Measurements from ENCODE around the gene TLE2.

Gene TLE2

DNA sequence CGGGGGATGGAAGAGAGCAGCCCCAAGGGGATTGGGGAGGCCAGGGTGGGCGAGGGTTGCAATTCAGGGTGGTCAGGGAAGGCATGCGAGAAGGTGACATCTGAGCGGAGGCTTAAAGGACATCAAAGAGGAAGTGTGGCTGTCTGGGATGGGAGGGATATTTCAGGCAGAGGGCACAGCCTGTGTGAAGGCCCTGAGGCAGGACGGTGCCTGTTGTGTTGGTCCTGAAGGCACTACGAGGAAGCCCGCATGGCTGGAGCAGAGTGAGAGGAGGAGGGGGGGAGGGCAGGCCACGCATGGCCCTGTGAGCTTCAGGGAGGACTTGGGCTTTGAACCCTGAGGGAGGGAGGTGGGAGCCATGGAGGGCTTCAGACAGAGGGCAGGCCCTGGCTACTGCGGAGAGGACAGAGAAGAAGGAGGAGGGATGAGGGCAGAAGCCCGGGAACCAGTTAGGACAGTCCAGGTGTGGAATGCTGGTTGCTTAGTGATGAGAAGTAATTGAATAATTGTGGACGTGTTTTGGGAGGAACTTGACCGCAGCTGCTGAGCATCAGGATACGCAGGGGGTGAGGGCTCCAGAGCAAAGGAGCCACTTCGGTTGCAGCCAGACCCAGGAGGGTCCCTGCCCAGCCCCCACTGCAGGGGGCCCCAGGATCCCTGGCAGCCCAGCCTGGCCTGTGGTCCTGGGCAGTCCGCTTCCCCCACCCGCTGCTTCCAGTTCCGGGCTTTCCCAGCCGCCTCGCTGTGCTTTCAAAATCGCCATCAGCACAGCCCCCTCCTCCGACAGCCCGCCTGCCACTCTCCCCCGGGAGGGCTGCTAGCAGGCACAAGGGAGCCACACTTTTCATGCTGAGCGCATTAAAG lies 45.5 kb downstream of the TLE2 start:
- Mint-ChIP-seq H3K9me3 (no peaks in the 10 kb centered on the region), H3K27ac (peak overlapping the region; percentile 47), H3K27me3 (peaks cover 10 to 24% of the 10 kb centered on the region in 2 donors), H3K36me3 (peaks cover 0 to 3% of the 10 kb centered on the region in 2 donors), H3K4me3 (peak overlapping the region; percentile 54 to 72), H3K4me1 (peaks cover 16 to 42% of the 10 kb centered on the region in 2 donors)
- peak; percentile 18 for DNase-seq
- ATAC-seq (replicated peaks) = peak; percentile 64 to 65

DNA sequence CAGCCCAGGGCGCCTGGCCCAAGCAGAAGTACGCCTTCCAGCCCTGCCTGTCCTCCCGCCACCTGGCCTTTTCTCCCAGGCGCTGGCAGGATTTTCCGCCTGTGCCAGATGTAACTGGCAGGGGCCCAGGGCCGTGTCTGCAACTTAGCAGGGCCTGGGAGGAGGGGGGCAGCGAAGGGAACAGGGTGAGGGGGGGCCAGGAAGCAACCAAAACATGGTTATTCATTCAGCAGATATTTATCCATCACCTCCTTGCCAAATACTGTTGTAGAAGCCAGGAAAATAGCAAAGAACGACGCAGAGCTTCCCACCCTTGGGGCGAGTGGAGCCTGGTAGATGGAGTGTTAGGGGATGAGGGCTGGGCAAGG lies 46.1 kb downstream of the TLE2 start:
- peak in 1 of 2 donors; percentile 30 for ATAC-seq (replicated peaks)
- H3K4me3 Mint-ChIP-seq = peak overlapping the region in 1 of 2 donors; percentile 54
- peaks cover 16 to 43% of the 10 kb centered on the region in 2 donors for H3K4me1 Mint-ChIP-seq
- H3K27ac Mint-ChIP-seq = no peak overlapping the region
- peaks cover 8 to 24% of the 10 kb centered on the region in 2 donors for H3K27me3 Mint-ChIP-seq
- H3K9me3 Mint-ChIP-seq = no peaks in the 10 kb centered on the region
- no peak for DNase-seq
- peaks cover 0 to 3% of the 10 kb centered on the region in 2 donors for H3K36me3 Mint-ChIP-seq

DNA sequence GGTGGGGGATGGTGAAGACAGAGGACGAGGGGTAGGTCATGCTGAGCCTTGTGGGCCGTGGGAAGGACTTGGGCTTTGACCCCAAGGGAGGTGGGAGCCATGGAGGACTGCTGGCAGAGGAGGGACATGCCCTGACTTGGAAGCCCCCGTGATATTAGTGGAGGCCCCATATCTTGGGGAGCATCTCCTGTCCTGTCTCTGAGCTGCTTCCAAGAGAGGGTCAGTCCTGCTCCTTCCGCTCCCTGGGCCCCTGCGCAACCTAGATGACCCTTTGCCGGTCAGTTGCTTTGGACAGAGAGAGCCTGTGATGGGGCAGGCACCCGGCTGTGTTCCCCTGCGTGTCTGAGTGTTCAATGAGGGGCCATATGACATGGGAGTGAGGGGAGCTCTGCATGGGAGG lies 46.5 kb downstream of the TLE2 start:
- no peak for ATAC-seq (replicated peaks)
- H3K9me3 Mint-ChIP-seq = no peaks in the 10 kb centered on the region
- H3K4me3 Mint-ChIP-seq = no peak overlapping the region

DNA sequence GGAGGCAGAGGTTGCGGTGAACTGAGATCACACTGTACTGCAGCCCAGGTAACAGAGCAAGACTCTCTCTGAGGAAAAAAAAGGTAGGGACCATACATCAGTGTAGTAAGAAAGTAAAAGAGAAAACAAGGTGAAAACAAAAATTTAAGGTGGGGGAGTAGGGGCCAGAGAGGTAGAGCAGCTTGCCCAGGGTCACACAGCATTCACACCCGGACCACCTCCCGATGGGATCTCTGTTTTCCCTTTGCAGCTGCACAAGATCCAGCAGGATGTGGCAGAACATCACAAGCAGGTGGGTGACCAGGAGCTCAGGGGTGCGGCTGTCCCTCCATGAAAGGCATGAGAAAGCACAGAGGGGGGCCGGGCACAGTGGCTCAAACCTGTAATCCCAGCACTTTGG lies 47.2 kb downstream of the TLE2 start:
- peaks cover 8 to 22% of the 10 kb centered on the region in 2 donors for H3K27me3 Mint-ChIP-seq
- H3K36me3 Mint-ChIP-seq = peaks cover 0 to 3% of the 10 kb centered on the region in 2 donors
- ATAC-seq (replicated peaks) (no peak), DNase-seq (no peak)
- no peaks in the 10 kb centered on the region for H3K9me3 Mint-ChIP-seq
- H3K27ac Mint-ChIP-seq = no peak overlapping the region
- H3K4me3 Mint-ChIP-seq = no peak overlapping the region
- peaks cover 20 to 45% of the 10 kb centered on the region in 2 donors for H3K4me1 Mint-ChIP-seq

More for the DNA sequence above, 46.5 kb downstream of the TLE2 start:
- Mint-ChIP-seq H3K27ac (no peak overlapping the region), H3K27me3 (peaks cover 8 to 24% of the 10 kb centered on the region in 2 donors), H3K4me1 (peaks cover 16 to 45% of the 10 kb centered on the region in 2 donors), H3K36me3 (peaks cover 0 to 3% of the 10 kb centered on the region in 2 donors)
- DNase-seq = no peak

DNA sequence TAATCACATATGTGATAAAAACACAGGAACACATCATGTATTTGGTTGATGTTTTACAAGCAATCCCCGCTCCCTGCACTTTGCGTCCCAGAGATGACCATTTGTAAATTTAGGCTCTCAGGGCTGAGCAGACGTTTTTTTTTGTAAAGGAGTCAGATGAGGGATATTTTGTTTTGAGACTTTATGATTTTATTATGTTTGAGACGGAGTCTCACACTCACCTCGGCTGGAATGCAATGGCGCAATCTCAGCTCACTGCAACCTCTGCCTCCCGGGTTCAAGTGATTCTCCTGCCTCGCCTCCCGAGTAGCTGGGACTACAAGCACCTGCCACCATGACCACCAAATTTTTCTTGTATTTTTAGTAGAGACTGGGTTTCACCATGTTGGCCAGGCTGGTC lies 50.3 kb downstream of the TLE2 start:
- Mint-ChIP-seq H3K4me3 (no peak overlapping the region), H3K27ac (no peak overlapping the region)

DNA sequence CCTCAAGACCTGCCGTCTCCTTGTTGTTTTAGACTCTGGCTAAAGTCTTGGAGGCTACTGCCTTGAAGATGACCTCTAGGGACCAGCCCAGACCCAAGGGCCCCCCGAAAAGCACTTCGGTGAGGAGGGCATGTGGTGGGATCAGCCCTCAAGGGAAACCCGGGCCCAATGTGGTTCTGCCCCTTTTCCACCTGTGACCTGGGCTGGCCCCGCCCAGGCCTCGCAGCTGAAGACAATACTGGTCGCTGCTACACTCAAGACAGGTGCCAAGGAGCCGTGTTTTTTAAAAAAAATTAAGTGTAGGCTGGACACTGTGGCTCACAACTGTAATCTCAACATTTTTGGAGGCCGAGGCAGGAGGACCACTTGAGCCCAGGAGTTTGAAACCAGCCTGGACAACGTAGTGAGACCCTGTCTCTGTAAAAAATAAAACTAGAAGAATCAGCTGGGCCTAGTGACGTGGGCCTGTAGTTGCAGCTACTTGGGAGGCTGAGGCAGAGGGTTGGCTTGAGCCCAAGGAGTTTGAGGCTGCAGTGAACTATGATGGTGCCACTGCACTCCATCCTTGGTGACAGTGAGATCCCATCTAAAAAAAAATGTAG lies 50.8 kb downstream of the TLE2 start:
- peaks cover 24 to 55% of the 10 kb centered on the region in 2 donors for H3K4me1 Mint-ChIP-seq
- H3K27me3 Mint-ChIP-seq = peaks cover 10 to 14% of the 10 kb centered on the region in 2 donors
- no peak for DNase-seq
- ATAC-seq (replicated peaks) = no peak
- no peak overlapping the region for H3K4me3 Mint-ChIP-seq
- peaks cover 0 to 3% of the 10 kb centered on the region in 2 donors for H3K36me3 Mint-ChIP-seq
- no peak overlapping the region for H3K27ac Mint-ChIP-seq
- H3K9me3 Mint-ChIP-seq = no peaks in the 10 kb centered on the region

More for the DNA sequence above, 50.3 kb downstream of the TLE2 start:
- H3K27me3 Mint-ChIP-seq = peaks cover 14 to 19% of the 10 kb centered on the region in 2 donors
- H3K4me1 Mint-ChIP-seq = peaks cover 28 to 60% of the 10 kb centered on the region in 2 donors
- DNase-seq = no peak
- no peak for ATAC-seq (replicated peaks)
- no peaks in the 10 kb centered on the region for H3K9me3 Mint-ChIP-seq
- peaks cover 0 to 3% of the 10 kb centered on the region in 2 donors for H3K36me3 Mint-ChIP-seq

DNA sequence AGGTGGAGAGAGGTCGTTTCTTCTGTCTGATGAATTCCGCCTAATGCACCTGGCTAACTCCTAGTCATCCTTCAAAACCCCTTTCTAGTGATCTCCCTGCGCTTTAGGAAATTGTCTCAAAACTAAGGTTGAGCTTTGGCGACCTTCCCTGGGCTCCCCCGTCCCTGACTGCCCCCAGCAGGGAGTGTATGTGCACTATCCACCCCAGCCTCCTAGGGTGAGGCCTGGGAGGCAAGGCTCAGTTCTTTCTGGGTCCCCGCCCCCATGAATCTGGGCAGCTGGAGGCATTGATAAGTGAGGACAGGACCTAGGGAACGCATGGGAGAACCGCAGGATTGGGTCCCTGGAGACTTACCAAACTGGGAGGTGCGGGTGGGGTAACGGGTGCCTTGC lies 51.3 kb downstream of the TLE2 start:
- Mint-ChIP-seq H3K27ac (no peak overlapping the region), H3K9me3 (no peaks in the 10 kb centered on the region), H3K36me3 (peaks cover 0 to 3% of the 10 kb centered on the region in 2 donors), H3K4me1 (peaks cover 20 to 49% of the 10 kb centered on the region in 2 donors), H3K27me3 (peaks cover 6 to 12% of the 10 kb centered on the region in 2 donors), H3K4me3 (peak overlapping the region; percentile 99)
- ATAC-seq (replicated peaks) (peak; percentile 1 to 2), DNase-seq (no peak)

DNA sequence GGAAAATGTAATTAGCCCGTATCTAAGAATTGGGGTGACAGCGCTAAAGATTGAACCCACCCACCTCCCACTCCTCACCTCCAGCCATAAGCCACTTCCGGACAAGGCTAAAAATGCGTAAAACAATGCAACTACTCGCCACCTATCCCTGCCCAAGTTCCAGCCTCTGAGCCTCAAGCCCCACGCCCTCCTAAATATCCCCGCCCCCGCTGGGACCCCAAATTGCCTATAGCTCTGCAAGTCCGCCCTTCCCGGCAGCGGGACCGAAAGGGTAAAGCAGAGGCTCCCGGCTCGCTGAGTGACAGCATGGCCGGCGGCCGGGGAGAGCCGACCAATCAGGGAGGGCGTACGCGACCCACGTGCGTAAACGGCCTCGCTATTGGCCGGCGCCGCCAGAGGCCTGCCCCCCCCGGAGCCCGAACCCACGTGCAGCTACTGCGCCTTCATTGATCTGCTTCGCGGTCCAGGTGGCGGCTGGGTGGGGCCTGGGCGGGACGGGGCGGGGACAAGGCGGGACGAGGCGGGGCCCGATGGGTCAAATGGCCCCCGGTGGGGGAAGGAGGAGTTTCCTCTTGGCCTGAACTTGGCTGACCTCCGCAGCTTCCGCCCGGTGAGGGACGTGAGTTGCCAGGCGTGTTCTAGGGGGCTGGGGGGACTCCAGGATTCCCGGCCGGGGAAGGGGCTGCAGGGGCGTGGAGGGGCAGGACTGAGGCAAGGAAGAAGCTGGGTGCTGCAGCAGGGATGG lies 51.9 kb downstream of the TLE2 start, which contains the start of gene TLE6:
TLE6 (plus strand) TSS at position 564 of the 745 bp plus-strand sequence. CDS start 670 bp downstream, outside the sequence.
- peak; percentile 95 for DNase-seq
- Mint-ChIP-seq H3K27me3 (peaks cover 6 to 12% of the 10 kb centered on the region in 2 donors), H3K36me3 (peaks cover 0 to 3% of the 10 kb centered on the region in 2 donors), H3K27ac (peak within 1 kb of the TSS; percentile 93), H3K4me1 (peaks cover 20 to 46% of the 10 kb centered on the region in 2 donors), H3K4me3 (peak within 1 kb of the TSS; percentile 99), H3K9me3 (no peaks in the 10 kb centered on the region)
- ATAC-seq (replicated peaks) = peak; percentile 99

DNA sequence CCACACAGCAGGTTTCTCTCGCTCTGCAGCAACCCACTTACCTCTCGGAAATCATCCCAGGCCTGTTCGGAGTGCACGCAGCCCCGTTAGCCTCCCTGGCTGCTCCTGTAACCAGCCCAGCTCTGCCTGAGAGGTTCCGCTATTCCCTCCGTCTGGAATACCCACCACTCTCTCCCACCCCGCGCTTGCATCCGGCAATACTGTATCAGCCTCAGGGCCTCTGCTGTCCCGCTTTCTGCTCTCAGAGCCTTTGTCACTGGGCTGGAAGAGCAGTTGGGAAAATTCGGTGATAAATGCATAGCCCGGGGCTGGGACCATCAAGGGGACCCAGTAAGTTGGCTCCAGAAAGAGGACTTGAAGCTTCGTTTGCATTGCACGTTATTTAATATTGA lies 52.5 kb downstream of the TLE2 start:
- H3K27me3 Mint-ChIP-seq = peaks cover 6 to 8% of the 10 kb centered on the region in 2 donors
- peak in 1 of 2 donors; percentile 2 for ATAC-seq (replicated peaks)
- H3K36me3 Mint-ChIP-seq = no peaks in the 10 kb centered on the region
- DNase-seq = no peak
- peak overlapping the region; percentile 99 for H3K4me3 Mint-ChIP-seq
- H3K9me3 Mint-ChIP-seq = no peaks in the 10 kb centered on the region
- peaks cover 16 to 41% of the 10 kb centered on the region in 2 donors for H3K4me1 Mint-ChIP-seq
- H3K27ac Mint-ChIP-seq = peak overlapping the region; percentile 93

DNA sequence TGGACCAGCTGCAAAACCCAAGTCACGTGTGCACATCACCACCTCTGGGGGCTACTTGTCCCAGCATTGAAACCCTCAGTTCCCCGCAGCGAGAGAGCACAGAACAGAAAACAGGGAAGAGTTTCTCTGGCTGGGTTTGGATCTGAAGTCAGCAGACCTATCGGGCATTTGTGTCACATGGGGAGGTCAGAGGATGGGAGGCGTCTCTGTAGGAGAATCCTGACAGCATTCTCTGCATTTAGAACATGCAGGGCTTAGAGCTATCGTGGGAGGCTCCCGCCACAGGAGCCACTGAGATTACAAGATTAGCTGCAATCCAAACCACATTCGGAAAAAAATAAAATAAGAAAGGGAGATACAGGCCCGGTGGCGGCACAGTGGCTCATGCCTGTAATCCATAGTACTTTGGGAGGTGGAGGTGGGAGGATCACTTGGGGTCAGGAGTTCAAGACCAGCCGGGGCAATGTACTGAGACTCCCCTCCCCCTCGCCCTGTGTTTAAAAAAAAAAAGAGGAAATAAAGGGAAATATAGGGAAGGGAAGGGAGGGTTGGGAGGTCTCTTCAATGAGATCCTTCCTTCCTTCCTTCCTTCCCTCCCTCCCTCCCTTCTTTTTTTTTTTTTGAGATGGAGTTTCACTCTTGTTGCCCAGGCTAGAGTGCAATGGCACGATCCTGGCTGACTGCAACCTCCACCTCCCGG lies 54.6 kb downstream of the TLE2 start:
- H3K27me3 Mint-ChIP-seq = peaks cover 6% of the 10 kb centered on the region in 2 donors
- peaks cover 16 to 38% of the 10 kb centered on the region in 2 donors for H3K4me1 Mint-ChIP-seq

DNA sequence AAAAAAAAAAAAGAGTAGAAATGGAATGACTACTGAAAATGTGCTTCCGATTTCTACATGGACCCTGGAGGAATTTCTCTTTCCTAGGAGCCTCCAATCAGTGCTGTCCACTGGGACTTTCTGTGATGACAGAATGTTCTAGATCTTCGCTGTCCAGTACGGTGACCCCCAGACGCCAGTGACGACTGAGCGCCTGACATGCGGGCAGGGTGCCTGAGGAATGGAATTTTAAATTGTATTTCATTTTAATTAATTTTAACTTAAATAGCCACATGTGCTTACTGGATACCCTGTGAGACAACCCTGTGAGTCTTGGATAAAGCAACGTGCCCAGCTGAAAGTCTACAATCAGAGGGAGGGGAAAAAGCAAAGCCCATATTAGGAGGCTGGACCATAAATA lies 55.9 kb downstream of the TLE2 start:
- Mint-ChIP-seq H3K36me3 (no peaks in the 10 kb centered on the region), H3K4me3 (no peak overlapping the region), H3K4me1 (peaks cover 24 to 51% of the 10 kb centered on the region in 2 donors), H3K9me3 (no peaks in the 10 kb centered on the region), H3K27ac (no peak overlapping the region), H3K27me3 (peaks cover 6% of the 10 kb centered on the region in 2 donors)
- no peak for DNase-seq
- ATAC-seq (replicated peaks) = no peak

More for the DNA sequence above, 54.6 kb downstream of the TLE2 start:
- ATAC-seq (replicated peaks) (no peak), DNase-seq (no peak)
- H3K36me3 Mint-ChIP-seq = no peaks in the 10 kb centered on the region
- H3K27ac Mint-ChIP-seq = peak overlapping the region; percentile 20
- H3K9me3 Mint-ChIP-seq = no peaks in the 10 kb centered on the region
- no peak overlapping the region for H3K4me3 Mint-ChIP-seq

DNA sequence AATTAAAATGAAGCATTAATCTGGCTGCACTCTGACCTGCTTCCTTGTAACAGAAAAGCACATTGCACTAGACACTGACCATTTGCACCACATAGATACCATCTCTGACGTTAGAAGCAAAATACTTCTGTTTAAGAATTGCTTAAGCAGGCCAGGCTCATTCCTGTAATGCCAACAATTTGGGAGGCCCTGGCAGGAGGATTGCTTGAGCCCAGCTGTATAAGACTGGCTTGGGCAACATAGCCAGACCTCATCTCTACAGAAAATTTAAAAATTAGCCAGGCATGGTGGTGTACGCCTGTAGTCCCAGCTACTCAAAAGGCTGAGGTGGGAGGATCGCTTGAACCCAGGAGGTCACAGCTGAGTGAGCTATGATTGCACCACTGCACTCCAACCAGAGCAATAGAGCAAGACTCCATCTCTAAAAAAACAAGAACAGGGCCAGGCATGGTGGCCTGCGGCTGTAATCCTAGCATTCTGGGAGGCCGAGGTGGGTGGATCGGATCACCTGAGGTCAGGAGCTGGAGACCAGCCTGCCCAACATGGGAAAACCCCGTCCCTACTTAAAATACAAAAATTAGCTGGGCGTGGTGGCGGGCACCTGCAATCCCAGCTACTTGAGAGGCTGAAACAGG lies 58.8 kb downstream of the TLE2 start:
- no peak overlapping the region for H3K27ac Mint-ChIP-seq

DNA sequence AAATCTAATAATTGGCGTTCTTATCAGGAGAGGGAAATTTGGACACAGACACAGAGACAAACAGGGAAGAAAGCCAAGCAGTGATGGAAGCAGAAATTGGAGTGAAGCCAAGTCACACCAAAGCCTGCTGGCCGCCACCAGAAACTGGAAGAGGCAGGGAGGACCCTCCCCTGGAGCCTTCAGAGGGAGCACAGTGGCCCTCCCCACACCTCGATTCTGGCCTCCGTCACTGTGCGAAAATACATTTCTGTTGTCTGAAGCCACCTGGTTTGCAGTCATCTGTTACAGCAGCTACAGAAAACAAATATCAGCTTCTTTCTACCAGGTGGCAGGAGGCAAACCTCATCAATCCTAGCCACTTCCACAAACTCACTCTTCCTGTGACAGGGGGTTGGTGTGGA lies 60.0 kb downstream of the TLE2 start:
- H3K4me3 Mint-ChIP-seq = no peak overlapping the region
- no peaks in the 10 kb centered on the region for H3K36me3 Mint-ChIP-seq
- ATAC-seq (replicated peaks) (peak; percentile 41 to 60), DNase-seq (no peak)
- H3K4me1 Mint-ChIP-seq = peaks cover 14 to 28% of the 10 kb centered on the region in 2 donors
- peaks cover under 1% of the 10 kb centered on the region in 2 donors for H3K27me3 Mint-ChIP-seq
- H3K27ac Mint-ChIP-seq = no peak overlapping the region
- H3K9me3 Mint-ChIP-seq = no peaks in the 10 kb centered on the region

More for the DNA sequence above, 58.8 kb downstream of the TLE2 start:
- Mint-ChIP-seq H3K4me3 (no peak overlapping the region), H3K4me1 (peaks cover 20 to 39% of the 10 kb centered on the region in 2 donors), H3K27me3 (peaks cover 6% of the 10 kb centered on the region in 2 donors), H3K9me3 (no peaks in the 10 kb centered on the region), H3K36me3 (no peaks in the 10 kb centered on the region)
- DNase-seq = no peak
- no peak for ATAC-seq (replicated peaks)

All from stimulated activated naive B cell treated with anti-CD40 and anti-IgM and Interleukin-4, amounts not matched to agents 10 μg/mL and 1 μg/mL and 100 μg/mL, for 72 hours (primary cell).